Cardiac fibroblast (primary cell): Measurements from ENCODE around the gene FGFR4.
A peak's percentile ranks its signal among the peaks of the same experiment; 100 is the strongest.

Experiments used
- DNase-seq, 2 donors: peaks; one replicate each; pipeline versions ENCODE4 v3.0.0 to v3.0.0-alpha.2; 2010; ENCODE audit warnings: low read depth in 2 of 2
- H3K4me3 ChIP-seq, 2 donors: replicated peaks in 1 of 2; 1 replicate in 1 of 2; 2 replicates in 1 of 2; pipeline ENCODE4 v1.5.1; 2011; ENCODE audit warnings: low read depth in 2 of 2, low read length in 2 of 2, mild to moderate bottlenecking in 2 of 2, moderate library complexity in 1 of 2
- CTCF ChIP-seq: IDR thresholded peaks from one replicate; pipeline ENCODE4 v1.5.1; 2011; ENCODE audit warnings: low read depth, mild to moderate bottlenecking, low read length, inconsistent platforms

Gene FGFR4

GRCh38 chr5:177146891-177147638 is 60.4 kb downstream of the FGFR4 start:
- no peak for TF ChIP-seq CTCF
- peak; percentile 32 to 79 for DNase-seq
- H3K4me3 ChIP-seq, result no peak overlapping the region
